MCF 10A (cell line): Measurements from ENCODE around the gene HCAR3. TPM values are rescaled to one million over a fixed set of nuclear protein-coding genes. Genes with fewer than 3 reads are reported as not detected.
"Not testable (repeated sequence)": the region's sequence is repeated elsewhere in the genome, so short reads cannot be mapped to it uniquely, and the experiment has no call there.

ENCODE experiments used
- BruUV-seq: library from RNA; stranded (reverse); fragments of 400-500 nt; replicated peaks from 2 replicates; lab custom pipeline; 2021; lab: Mats Ljungman, UMichigan
- CTCF ChIA-PET: fragments of 300-600 bp; sonication (Branson Sonifier 250); formaldehyde crosslinking; extraction: SDS; loops from one replicate; lab custom pipeline; 2021; ENCODE audit warnings: antibody characterized with exemption, inconsistent platforms; lab: Yijun Ruan, JAX
- POLR2A ChIA-PET: fragments of 300-600, 350-650 bp; sonication (Branson Sonifier 250); formaldehyde crosslinking; extraction: SDS; loops from one replicate; lab custom pipeline; 2020; ENCODE audit warnings: antibody characterized with exemption, inconsistent platforms; lab: Yijun Ruan, JAX
- DNase-seq: peaks from one replicate; pipeline ENCODE4 v3.0.0-alpha.2; 2018; ENCODE audit not compliant: unreplicated experiment
- H3K27ac Mint-ChIP-seq: one replicate; pipeline ENCODE4 v1.8.0; 2022; ENCODE audit warnings: mild to moderate bottlenecking, low read depth, mixed read lengths; ENCODE audit not compliant: unreplicated experiment
- H3K27me3 Mint-ChIP-seq: one replicate; pipeline ENCODE4 v1.8.0; 2022; ENCODE audit warnings: mixed read lengths; ENCODE audit not compliant: insufficient read depth, unreplicated experiment
- H3K36me3 Mint-ChIP-seq: one replicate; pipeline ENCODE4 v1.8.0; 2022; ENCODE audit warnings: mild to moderate bottlenecking, moderate library complexity, mixed read lengths; ENCODE audit not compliant: insufficient read depth, unreplicated experiment
- H3K4me1 Mint-ChIP-seq: one replicate; pipeline ENCODE4 v1.8.0; 2022; ENCODE audit warnings: mixed read lengths; ENCODE audit not compliant: insufficient read depth, unreplicated experiment
- H3K4me3 Mint-ChIP-seq: one replicate; pipeline ENCODE4 v1.8.0; 2022; ENCODE audit warnings: mild to moderate bottlenecking, moderate library complexity, mixed read lengths; ENCODE audit not compliant: unreplicated experiment
- H3K9me3 Mint-ChIP-seq: one replicate; pipeline ENCODE4 v1.8.0; 2022; ENCODE audit warnings: mixed read lengths; ENCODE audit not compliant: unreplicated experiment
- intact Hi-C: fragments of 100-400 bp; cut with micrococcal nuclease; formaldehyde crosslinking; loops from 2 replicates; pipeline ENCODE4 v1.14.1; 2022
- total RNA-seq: library from RNA; stranded (reverse); gene quantifications from 2 replicates; pipeline ENCODE4 v1.2.3, GENCODE V29; 2022
- TF ChIP-seq, protein P1 (sequence below): fragments of 200-600 bp; IDR thresholded peaks from one replicate; pipeline ENCODE4 v1.8.0; 2022; ENCODE audit warnings: antibody characterized with exemption, mild to moderate bottlenecking; ENCODE audit not compliant: unreplicated experiment

Gene HCAR3
- total RNA-seq, 1 experiment from 2014 or later = not detected

- H3K4me1 Mint-ChIP-seq, H3K27ac Mint-ChIP-seq, H3K4me3 Mint-ChIP-seq, intact Hi-C loops, DNase-seq, H3K9me3 Mint-ChIP-seq, BruUV-seq, H3K36me3 Mint-ChIP-seq, H3K27me3 Mint-ChIP-seq: not testable (repeated sequence)
- ChIA-PET POLR2A (interaction anchor here (1.9 kb wide), 1 partner anchor 22 kb away, joined by 7 read pairs; no protein-coding TSS in a partner anchor), CTCF (interaction anchor here (0.6 kb wide), 1 partner anchor 118 kb away, joined by 3 read pairs; no protein-coding TSS in a partner anchor)
Measured at GRCh38 chr12:122701481-122701880, 15.1 kb downstream of the HCAR3 start.

- POLR2A ChIA-PET = interaction anchor here (1.9 kb wide), 1 partner anchor 21 kb away, joined by 7 read pairs; no protein-coding TSS in a partner anchor
- not testable (repeated sequence) for H3K27ac Mint-ChIP-seq
Measured at GRCh38 chr12:122700038-122700710, 16.4 kb downstream of the HCAR3 start.

GRCh38 chr12:122696922-122697321, 19.7 kb downstream of the HCAR3 start:
- POLR2A ChIA-PET, H3K9me3 Mint-ChIP-seq, DNase-seq: not testable (repeated sequence)

More at GRCh38 chr12:122700038-122700710, 16.4 kb downstream of the HCAR3 start:
- intact Hi-C loops, H3K27me3 Mint-ChIP-seq, H3K4me1 Mint-ChIP-seq, DNase-seq, H3K36me3 Mint-ChIP-seq, CTCF ChIA-PET, H3K9me3 Mint-ChIP-seq, H3K4me3 Mint-ChIP-seq, BruUV-seq: not testable (repeated sequence)

GRCh38 chr12:122691566-122691965, 25.0 kb downstream of the HCAR3 start:
- CTCF ChIA-PET = no interaction called here
- H3K4me1 Mint-ChIP-seq = no peaks in the 10 kb centered on the region
- H3K27ac Mint-ChIP-seq = no peak overlapping the region
- TF ChIP-seq, protein P1, sequence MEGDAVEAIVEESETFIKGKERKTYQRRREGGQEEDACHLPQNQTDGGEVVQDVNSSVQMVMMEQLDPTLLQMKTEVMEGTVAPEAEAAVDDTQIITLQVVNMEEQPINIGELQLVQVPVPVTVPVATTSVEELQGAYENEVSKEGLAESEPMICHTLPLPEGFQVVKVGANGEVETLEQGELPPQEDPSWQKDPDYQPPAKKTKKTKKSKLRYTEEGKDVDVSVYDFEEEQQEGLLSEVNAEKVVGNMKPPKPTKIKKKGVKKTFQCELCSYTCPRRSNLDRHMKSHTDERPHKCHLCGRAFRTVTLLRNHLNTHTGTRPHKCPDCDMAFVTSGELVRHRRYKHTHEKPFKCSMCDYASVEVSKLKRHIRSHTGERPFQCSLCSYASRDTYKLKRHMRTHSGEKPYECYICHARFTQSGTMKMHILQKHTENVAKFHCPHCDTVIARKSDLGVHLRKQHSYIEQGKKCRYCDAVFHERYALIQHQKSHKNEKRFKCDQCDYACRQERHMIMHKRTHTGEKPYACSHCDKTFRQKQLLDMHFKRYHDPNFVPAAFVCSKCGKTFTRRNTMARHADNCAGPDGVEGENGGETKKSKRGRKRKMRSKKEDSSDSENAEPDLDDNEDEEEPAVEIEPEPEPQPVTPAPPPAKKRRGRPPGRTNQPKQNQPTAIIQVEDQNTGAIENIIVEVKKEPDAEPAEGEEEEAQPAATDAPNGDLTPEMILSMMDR = no peak
- intact Hi-C loops = no loop called here
- no peak for DNase-seq
- BruUV-seq = no TSS peak
- no peaks in the 10 kb centered on the region for H3K27me3 Mint-ChIP-seq
- no peaks in the 10 kb centered on the region for H3K9me3 Mint-ChIP-seq
- no peaks in the 10 kb centered on the region for H3K36me3 Mint-ChIP-seq
- H3K4me3 Mint-ChIP-seq = no peak overlapping the region
- POLR2A ChIA-PET = interaction anchor here (1.1 kb wide), 1 partner anchor 12 kb away, joined by 4 read pairs; no protein-coding TSS in a partner anchor

More at GRCh38 chr12:122696922-122697321, 19.7 kb downstream of the HCAR3 start:
- H3K27ac Mint-ChIP-seq, H3K27me3 Mint-ChIP-seq, H3K36me3 Mint-ChIP-seq, H3K4me1 Mint-ChIP-seq, CTCF ChIA-PET, H3K4me3 Mint-ChIP-seq, intact Hi-C loops, BruUV-seq: not testable (repeated sequence)

GRCh38 chr12:122688291-122688690, 28.3 kb downstream of the HCAR3 start:
- ChIA-PET POLR2A (no interaction called here), CTCF (no interaction called here)
- TF ChIP-seq, protein P1 = no peak
- Mint-ChIP-seq H3K4me3 (no peak overlapping the region), H3K27ac (no peak overlapping the region), H3K4me1 (no peaks in the 10 kb centered on the region), H3K27me3 (no peaks in the 10 kb centered on the region), H3K9me3 (no peaks in the 10 kb centered on the region), H3K36me3 (no peaks in the 10 kb centered on the region)
- no TSS peak for BruUV-seq
- no peak for DNase-seq
- intact Hi-C loops = no loop called here
